PC-3 (cell line): ENCODE data around the gene KRTAP27-1.

Experiments
- EZH2 ChIP-seq: fragments of 300-600 bp; sonication (generic); IDR thresholded peaks from one replicate; pipeline ENCODE4 v1.6.1; 2017; ENCODE audit warnings: antibody characterized with exemption, mild to moderate bottlenecking, low read length; ENCODE audit not compliant: unreplicated experiment
- EZH2phosphoT487 ChIP-seq: fragments of 300-600 bp; sonication (generic); IDR thresholded peaks from 2 replicates; pipeline ENCODE4 v1.6.1; 2018; ENCODE audit warnings: mild to moderate bottlenecking, antibody characterized with exemption, low read length, borderline replicate concordance
- TF ChIP-seq, protein P1 (sequence below): fragments of 300-600 bp; sonication (generic); conservative IDR thresholded peaks from 2 replicates; pipeline ENCODE4 v1.5.1; 2017; ENCODE audit warnings: antibody characterized with exemption, low read depth, mild to moderate bottlenecking, low read length

GRCh38 chr21:30349572-30349971 is 12.1 kb upstream of the KRTAP27-1 start:
- TF ChIP-seq, protein P1, sequence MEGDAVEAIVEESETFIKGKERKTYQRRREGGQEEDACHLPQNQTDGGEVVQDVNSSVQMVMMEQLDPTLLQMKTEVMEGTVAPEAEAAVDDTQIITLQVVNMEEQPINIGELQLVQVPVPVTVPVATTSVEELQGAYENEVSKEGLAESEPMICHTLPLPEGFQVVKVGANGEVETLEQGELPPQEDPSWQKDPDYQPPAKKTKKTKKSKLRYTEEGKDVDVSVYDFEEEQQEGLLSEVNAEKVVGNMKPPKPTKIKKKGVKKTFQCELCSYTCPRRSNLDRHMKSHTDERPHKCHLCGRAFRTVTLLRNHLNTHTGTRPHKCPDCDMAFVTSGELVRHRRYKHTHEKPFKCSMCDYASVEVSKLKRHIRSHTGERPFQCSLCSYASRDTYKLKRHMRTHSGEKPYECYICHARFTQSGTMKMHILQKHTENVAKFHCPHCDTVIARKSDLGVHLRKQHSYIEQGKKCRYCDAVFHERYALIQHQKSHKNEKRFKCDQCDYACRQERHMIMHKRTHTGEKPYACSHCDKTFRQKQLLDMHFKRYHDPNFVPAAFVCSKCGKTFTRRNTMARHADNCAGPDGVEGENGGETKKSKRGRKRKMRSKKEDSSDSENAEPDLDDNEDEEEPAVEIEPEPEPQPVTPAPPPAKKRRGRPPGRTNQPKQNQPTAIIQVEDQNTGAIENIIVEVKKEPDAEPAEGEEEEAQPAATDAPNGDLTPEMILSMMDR = no peak
- TF ChIP-seq EZH2 (no peak), EZH2phosphoT487 (no peak)
